ENCODE data around the gene ATP2C2. TPM values are rescaled to one million over a fixed set of nuclear protein-coding genes. Genes with fewer than 3 reads are reported as not detected.
A peak's percentile ranks its signal among the peaks of the same experiment; 100 is the strongest.

ATP2C2 gene
- total RNA-seq, 3 donors from 2014 or later: not detected

DNA sequence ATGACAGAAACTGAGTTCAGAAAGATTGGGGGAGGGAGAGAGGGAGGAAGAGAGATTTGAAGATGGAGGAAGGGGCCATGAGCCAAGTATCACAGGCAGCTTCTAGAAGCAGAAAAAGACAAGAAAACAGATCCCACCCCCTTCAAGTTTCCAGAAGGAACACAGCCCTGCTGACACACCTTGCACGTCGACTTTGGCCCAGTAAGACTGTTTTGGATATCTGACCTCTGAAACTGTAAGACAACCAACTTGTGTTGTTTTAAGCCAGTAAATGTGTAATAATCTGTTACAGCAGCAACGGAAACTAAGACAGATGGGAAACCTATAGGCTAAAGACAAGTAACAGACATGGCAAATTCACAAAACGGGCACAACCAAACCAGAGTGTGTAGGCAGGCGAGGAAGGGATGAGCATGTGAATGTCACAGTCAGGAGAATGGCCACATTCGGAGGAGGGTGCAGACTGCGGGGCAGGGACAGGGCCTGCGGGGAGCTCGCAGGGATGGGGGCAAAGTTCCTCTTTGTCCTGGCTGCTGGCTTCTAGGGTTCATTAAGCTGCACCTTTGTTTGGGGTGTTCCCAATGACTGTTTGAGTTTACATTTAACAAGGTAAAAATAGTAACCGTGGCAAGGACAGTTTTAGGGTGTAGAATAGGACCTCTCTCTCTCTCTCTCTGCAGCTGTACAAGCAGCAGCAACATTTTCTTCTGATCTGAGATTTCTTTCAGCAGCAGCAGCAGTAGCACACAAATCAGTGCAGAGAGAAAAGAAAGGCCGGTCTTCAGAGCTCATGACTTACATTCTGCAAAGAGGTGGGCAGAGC lies 18.3 kb upstream of the ATP2C2 start:
- Mint-ChIP-seq H3K27me3 (ENCODE audit: low read depth) (peaks cover 6% of the 10 kb centered on the region), H3K4me3 (no peak overlapping the region), H3K9me3 (no peaks in the 10 kb centered on the region), H3K4me1 (ENCODE audit: low read depth) (no peaks in the 10 kb centered on the region), H3K36me3 (ENCODE audit: insufficient read depth) (no peaks in the 10 kb centered on the region)
- no peak for ATAC-seq
- no peak for DNase-seq

DNA sequence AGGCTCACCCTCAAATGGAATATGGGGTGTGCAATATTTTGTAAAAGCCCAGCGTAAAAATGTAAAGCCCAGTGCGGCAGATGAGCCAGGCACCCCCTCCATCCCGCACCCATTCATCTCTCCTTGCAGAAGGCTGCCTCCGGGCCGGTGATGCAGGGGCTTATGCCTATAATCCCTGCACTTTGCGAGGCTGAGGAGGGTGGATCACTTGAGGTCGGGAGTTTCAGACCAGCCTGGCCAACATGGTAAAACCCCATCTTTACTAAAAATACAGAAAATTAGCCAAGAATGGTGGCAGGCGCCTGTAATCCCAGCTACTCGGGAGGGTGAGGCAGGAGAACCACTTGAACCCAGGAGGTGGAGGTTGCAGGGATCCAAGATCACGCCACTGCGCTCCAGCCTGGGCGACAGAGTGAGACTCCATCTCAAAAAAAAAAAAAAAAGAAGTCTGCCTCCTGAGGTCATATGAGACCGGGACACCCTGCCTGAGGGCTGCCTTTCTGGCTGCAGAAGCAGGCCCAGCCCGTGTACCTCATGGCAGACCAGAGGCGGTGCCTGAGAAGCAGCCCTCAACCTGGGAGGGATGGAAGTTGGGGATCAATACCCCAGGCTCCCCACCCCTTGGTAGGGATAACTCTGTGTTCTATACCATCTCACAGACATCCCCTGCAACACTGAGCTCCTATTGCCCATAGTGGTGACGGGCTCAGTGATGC lies 17.5 kb upstream of the ATP2C2 start:
- Mint-ChIP-seq H3K4me1 (ENCODE audit: low read depth) (no peaks in the 10 kb centered on the region), H3K9me3 (no peaks in the 10 kb centered on the region), H3K27me3 (ENCODE audit: low read depth) (peaks cover 6% of the 10 kb centered on the region), H3K4me3 (no peak overlapping the region), H3K36me3 (ENCODE audit: insufficient read depth) (no peaks in the 10 kb centered on the region)
- DNase-seq (no peak), ATAC-seq (no peak)

DNA sequence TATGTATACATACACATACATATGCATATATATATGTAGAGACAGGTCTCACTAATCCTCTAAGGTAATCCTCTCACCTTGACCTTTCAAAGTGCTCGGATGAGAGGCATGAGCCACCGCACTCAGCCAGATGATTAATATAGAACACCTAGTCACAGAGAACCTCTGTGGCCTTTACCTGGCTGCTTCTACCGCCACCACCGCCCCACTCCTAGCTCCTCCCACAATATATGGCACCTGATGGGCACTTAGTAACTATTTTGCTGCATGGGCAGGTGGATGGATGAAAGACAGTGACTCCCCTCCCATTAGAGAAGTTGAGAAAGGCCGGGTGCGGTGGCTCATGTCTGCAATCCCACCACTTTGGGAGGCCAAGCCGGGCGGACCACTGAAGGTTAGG lies 16.7 kb upstream of the ATP2C2 start:
- H3K9me3 Mint-ChIP-seq: no peaks in the 10 kb centered on the region
- no peak for ATAC-seq
- DNase-seq: no peak
- no peak overlapping the region for H3K4me3 Mint-ChIP-seq
- no peaks in the 10 kb centered on the region for H3K36me3 Mint-ChIP-seq (ENCODE audit: insufficient read depth)
- peaks cover 7% of the 10 kb centered on the region for H3K27me3 Mint-ChIP-seq (ENCODE audit: low read depth)
- no peaks in the 10 kb centered on the region for H3K4me1 Mint-ChIP-seq (ENCODE audit: low read depth)

DNA sequence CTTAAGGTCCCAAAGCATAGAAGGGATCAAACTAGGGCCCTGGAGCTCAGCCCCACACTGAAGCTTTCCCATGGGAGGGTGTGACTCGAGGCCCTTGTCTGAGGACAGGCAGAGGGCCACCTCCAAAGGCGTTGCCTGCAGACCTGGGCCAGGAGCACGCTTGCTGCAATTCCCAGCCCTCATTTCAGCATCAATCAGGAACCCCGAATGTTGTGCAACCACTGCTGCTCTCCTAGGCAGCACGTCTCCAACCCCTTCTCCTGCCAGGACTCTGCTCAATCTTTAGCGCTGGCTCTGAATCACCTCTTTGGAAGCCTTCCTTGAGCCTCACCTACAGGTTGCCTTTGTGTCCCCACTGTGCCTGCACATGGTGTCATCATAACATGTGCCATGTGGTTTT lies 14.0 kb upstream of the ATP2C2 start:
- H3K9me3 Mint-ChIP-seq: no peaks in the 10 kb centered on the region
- ATAC-seq (no peak), DNase-seq (no peak)
- H3K4me3 Mint-ChIP-seq: no peak overlapping the region
- H3K27me3 Mint-ChIP-seq (ENCODE audit: low read depth): peaks cover 9% of the 10 kb centered on the region
- H3K4me1 Mint-ChIP-seq (ENCODE audit: low read depth): peaks cover 4% of the 10 kb centered on the region
- no peaks in the 10 kb centered on the region for H3K36me3 Mint-ChIP-seq (ENCODE audit: insufficient read depth)

DNA sequence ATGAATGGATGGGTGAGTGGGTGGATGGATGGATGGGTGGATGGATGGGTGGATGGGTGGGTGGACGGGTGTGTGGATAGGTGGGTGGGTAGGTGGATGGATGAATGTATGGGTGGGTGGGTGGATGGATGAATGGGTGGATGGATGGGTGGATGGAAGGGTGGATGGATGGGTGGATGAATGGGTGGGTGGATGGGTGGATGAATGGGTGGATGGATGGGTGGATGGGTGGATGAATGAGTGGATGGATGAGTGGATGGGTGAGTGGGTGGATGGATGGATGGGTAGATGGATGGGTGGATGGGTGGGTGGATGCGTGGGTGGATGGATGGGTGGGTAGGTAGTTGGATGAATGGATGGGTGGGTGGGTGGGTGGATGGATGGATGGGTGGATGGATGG lies 13.2 kb upstream of the ATP2C2 start:
- Mint-ChIP-seq H3K36me3 (ENCODE audit: insufficient read depth) (no peaks in the 10 kb centered on the region), H3K4me3 (no peak overlapping the region), H3K27me3 (ENCODE audit: low read depth) (peaks cover 9% of the 10 kb centered on the region), H3K9me3 (no peaks in the 10 kb centered on the region), H3K4me1 (ENCODE audit: low read depth) (peaks cover 11% of the 10 kb centered on the region)
- no peak for DNase-seq
- no peak for ATAC-seq

DNA sequence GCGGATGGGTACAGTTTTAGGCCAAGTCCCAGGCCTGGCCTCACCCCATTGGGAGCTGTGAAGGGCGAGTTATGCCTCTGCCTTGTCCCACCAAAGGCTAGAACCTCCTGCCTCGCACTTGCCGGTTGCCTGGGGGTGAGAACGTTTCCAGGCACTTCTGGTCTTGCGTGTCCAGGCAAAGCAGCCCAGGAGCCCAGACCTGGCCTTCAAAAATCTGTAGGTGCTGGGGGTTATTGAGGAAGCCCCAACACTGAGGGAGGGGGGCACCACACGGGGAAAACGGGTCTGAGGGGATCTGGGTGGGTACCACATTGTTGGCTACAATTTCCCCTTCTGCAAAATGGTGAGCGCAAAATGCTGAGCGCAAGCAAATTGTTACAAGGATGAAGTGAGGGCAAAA lies 12.2 kb upstream of the ATP2C2 start:
- Mint-ChIP-seq H3K27me3 (ENCODE audit: low read depth) (peaks cover 9% of the 10 kb centered on the region), H3K4me3 (no peak overlapping the region), H3K9me3 (no peaks in the 10 kb centered on the region), H3K36me3 (ENCODE audit: insufficient read depth) (no peaks in the 10 kb centered on the region), H3K4me1 (ENCODE audit: low read depth) (peaks cover 19% of the 10 kb centered on the region)
- DNase-seq: no peak
- ATAC-seq: no peak

DNA sequence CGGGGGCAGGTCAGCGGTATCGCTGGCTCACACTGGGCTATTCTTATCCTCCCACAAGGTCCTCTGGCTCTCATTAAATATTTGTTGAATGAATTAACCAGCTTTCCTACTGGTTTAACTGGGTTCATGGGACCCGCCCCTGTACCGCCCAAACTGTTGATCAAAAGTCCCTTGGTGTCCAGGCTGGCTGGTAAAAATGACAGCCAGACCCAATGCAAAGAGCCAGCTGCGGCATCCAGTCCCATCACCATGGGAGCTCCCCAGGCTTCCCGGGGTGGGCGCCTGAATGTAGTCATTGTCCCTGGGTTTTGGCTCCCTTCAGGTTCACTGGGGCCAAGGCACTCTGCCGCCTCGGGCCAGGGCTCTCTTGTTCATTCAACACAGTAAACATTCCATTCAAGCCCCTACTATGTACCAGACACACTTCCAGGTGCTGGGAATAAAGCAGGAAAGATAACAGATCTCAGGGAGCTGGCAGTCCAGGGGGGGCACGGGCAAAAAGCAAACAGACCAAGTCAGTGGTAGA lies 11.7 kb upstream of the ATP2C2 start:
- H3K9me3 Mint-ChIP-seq: no peaks in the 10 kb centered on the region
- H3K4me3 Mint-ChIP-seq: no peak overlapping the region
- H3K4me1 Mint-ChIP-seq (ENCODE audit: low read depth): peaks cover 19% of the 10 kb centered on the region
- no peak for ATAC-seq
- H3K36me3 Mint-ChIP-seq (ENCODE audit: insufficient read depth): no peaks in the 10 kb centered on the region
- H3K27me3 Mint-ChIP-seq (ENCODE audit: low read depth): peaks cover 9% of the 10 kb centered on the region
- DNase-seq: no peak

DNA sequence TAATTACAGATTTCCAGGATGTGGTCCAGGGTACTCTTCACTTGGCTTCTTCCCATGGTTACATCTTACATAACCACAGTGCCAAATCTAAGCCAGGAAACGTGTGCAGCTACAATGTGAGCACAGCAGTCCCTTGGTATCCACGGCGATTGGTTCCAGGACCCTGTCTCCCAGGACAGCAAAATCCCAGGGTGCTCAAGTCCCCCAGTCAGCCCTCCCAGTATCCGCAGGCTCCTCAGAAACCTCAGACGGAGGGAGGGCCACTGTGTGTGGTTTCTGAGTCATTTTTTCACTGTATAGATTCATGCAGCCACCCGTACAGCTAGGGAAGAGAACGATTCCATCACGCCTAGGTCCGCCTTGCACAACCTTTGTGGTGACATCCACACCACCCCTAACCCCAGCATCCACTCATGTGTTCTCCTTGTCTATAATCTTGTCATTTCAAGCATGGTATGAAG lies 11.1 kb upstream of the ATP2C2 start:
- H3K9me3 Mint-ChIP-seq: no peaks in the 10 kb centered on the region
- no peak for DNase-seq
- no peaks in the 10 kb centered on the region for H3K36me3 Mint-ChIP-seq (ENCODE audit: insufficient read depth)
- H3K4me3 Mint-ChIP-seq: no peak overlapping the region
- ATAC-seq: peak; percentile 18 to 46
- H3K27me3 Mint-ChIP-seq (ENCODE audit: low read depth): peaks cover 8% of the 10 kb centered on the region
- peaks cover 19% of the 10 kb centered on the region for H3K4me1 Mint-ChIP-seq (ENCODE audit: low read depth)

DNA sequence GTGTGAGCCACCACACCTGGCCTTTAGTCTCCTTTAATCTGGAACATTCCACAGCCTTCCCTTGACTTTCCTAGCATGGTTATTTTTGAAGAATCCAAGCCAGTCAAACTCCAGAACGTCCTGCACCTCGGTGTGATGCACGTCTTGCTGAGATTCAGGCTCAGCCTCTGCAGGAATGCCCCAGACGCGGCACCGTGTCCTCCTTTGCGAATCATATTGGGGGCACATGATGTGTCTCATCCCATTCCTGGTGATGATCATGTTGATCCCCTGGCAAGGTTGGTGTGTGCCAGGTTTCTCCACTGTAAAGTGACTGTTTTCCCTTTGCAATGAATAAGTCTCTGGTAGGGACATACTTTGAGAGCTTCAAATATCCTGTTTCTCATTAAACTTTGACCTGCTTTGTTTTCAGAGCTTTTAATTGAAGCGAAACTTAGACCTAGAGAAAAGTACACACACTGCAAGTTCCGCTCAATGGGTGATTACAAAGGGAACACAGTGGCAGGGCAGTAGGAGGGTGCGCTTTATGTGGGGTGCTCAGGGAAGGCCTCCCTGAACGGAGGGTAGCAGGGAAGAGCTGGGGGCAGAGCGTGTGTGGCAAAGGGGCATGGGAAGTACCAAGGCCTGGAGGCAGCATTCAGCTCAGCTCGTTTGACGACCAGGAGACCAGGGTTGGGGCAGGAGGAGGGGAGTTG lies 9.6 kb upstream of the ATP2C2 start:
- Mint-ChIP-seq H3K36me3 (ENCODE audit: insufficient read depth) (no peaks in the 10 kb centered on the region), H3K4me1 (ENCODE audit: low read depth) (peaks cover 19% of the 10 kb centered on the region), H3K4me3 (no peak overlapping the region), H3K9me3 (no peaks in the 10 kb centered on the region), H3K27me3 (ENCODE audit: low read depth) (peaks cover 5% of the 10 kb centered on the region)
- DNase-seq (no peak), ATAC-seq (no peak)

DNA sequence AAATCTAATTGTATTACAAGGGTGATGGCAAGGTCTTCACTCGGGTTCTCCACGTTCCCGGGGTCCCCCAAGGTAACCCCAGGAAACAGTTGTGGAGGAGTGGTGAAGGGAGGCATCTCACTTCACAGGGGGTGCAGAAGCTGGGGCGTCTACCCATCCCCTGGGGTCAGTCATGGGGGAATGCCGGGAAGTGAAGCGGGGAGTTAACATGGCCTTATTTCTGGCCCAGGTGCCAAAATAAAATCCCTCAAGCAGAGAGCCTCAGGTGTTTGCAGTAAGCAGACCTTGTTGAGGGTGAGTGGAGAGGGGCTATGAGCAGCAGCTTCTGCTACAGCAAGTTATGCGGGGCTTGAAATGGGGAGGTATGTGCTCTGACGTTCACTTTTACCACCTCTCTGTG lies 9.0 kb upstream of the ATP2C2 start:
- no peak overlapping the region for H3K4me3 Mint-ChIP-seq
- peaks cover 9% of the 10 kb centered on the region for H3K27me3 Mint-ChIP-seq (ENCODE audit: low read depth)
- ATAC-seq (no peak), DNase-seq (no peak)
- peaks cover 19% of the 10 kb centered on the region for H3K4me1 Mint-ChIP-seq (ENCODE audit: low read depth)
- H3K36me3 Mint-ChIP-seq (ENCODE audit: insufficient read depth): no peaks in the 10 kb centered on the region
- H3K9me3 Mint-ChIP-seq: no peaks in the 10 kb centered on the region

DNA sequence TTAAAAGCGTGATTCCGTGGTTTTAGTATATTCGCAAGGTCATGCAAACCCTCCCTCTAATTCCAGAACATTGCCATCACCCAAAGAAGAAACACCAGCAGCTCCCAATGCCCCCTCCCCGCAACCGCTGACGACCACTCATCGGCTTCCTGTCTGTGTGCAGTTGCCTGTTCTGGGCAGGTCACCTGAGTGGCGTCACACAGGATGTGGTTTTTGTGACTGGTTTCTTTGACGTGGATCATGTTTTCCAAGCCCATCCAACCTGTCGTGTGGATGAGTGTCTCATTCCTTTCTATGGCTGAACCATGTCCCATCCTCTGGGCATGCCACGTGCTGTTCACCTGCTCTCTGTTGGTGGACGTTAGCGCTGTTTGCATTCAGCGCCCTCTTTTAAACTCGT lies 8.2 kb upstream of the ATP2C2 start:
- Mint-ChIP-seq H3K4me3 (no peak overlapping the region), H3K9me3 (no peaks in the 10 kb centered on the region), H3K4me1 (ENCODE audit: low read depth) (peaks cover 19% of the 10 kb centered on the region), H3K27me3 (ENCODE audit: low read depth) (peaks cover 10% of the 10 kb centered on the region), H3K36me3 (ENCODE audit: insufficient read depth) (no peaks in the 10 kb centered on the region)
- ATAC-seq: peak; percentile 23 to 58
- DNase-seq: peak; percentile 14

DNA sequence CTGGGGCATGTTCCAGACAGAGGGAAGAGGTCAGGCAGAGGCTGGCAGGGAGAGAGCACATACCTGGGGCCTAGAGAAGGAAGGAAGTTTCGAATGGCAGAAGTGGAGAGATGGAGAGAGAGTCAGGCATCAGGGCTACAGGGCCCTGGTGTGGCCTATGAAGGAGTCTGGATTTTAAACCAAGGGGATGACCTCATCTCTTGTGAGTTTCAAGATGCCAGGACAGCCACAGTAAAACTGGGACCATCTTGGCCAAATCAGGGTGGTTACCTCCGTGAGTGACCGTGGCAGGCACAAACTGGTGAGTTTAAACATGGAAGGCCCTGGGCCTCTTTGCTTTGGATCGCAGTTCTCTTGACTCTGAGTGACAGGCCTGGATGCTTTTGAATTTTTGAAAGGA lies 7.6 kb upstream of the ATP2C2 start:
- H3K4me3 Mint-ChIP-seq: no peak overlapping the region
- H3K4me1 Mint-ChIP-seq (ENCODE audit: low read depth): peaks cover 19% of the 10 kb centered on the region
- H3K27me3 Mint-ChIP-seq (ENCODE audit: low read depth): peaks cover 10% of the 10 kb centered on the region
- DNase-seq (no peak), ATAC-seq (no peak)
- H3K36me3 Mint-ChIP-seq (ENCODE audit: insufficient read depth): no peaks in the 10 kb centered on the region
- no peaks in the 10 kb centered on the region for H3K9me3 Mint-ChIP-seq

DNA sequence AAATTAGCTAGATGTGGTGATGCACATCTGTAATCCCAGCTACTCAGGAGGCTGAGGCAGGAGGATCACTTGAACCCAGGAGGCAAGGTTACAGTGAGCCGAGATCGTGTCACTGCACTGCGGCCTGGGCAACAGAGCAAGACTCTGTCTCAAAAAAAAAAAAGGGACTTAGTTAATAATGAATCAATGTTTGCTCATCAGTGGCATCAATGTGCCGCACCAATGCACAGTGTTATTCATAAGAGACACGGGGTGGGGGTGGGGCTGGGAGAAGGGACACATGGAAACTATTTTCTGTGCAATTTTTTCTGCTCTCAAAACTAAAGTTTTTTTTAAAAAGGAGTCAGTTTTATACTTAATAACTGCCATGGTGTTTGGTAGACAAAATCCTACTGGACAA lies 6.8 kb upstream of the ATP2C2 start:
- DNase-seq (no peak), ATAC-seq (no peak)
- Mint-ChIP-seq H3K4me3 (no peak overlapping the region), H3K27me3 (ENCODE audit: low read depth) (peaks cover 10% of the 10 kb centered on the region), H3K9me3 (no peaks in the 10 kb centered on the region), H3K36me3 (ENCODE audit: insufficient read depth) (no peaks in the 10 kb centered on the region), H3K4me1 (ENCODE audit: low read depth) (peaks cover 19% of the 10 kb centered on the region)

DNA sequence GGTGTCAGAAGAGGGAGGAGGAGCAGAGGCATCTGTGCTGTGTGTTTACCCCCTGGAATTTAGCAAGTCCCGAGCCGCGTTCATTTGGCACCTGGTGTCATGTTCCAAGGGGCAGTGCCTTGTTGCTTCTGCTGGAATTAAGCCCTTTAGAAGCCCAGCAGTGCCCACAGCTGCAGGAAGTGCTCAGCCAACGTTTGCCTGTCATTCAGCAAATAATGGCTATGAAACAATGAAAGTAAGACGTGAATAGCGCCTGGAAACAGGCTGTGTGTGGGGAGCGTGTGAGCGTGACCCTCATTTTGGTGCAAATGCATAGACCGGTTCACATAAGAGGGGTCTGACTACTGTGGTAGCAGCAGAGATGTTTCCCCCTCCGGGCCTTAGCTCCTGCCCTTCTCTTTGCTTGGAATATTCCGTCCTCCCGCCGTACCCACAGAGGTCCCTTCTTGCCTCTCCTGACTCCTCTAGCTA lies 5.8 kb upstream of the ATP2C2 start:
- Mint-ChIP-seq H3K4me3 (no peak overlapping the region), H3K36me3 (ENCODE audit: insufficient read depth) (no peaks in the 10 kb centered on the region), H3K9me3 (no peaks in the 10 kb centered on the region), H3K27me3 (ENCODE audit: low read depth) (peaks cover 16% of the 10 kb centered on the region), H3K4me1 (ENCODE audit: low read depth) (peaks cover 19% of the 10 kb centered on the region)
- no peak for ATAC-seq
- no peak for DNase-seq
